Measurements from ENCODE around the gene THADA. TPM values are rescaled to one million over a fixed set of nuclear protein-coding genes. Genes with fewer than 3 reads are reported as not detected.

Gene THADA
- total RNA-seq, 4 donors from 2014 or later: 35.7 to 49.2 (median 47.4) TPM

- H3K36me3 ChIP-seq: peaks cover 0 to 42% (median 0%) of the 10 kb centered on the region in 3 donors
- no peak overlapping the region for H3K4me3 ChIP-seq
- peaks cover 0 to 41% (median 14%) of the 10 kb centered on the region in 4 donors for H3K4me1 ChIP-seq
- H3K27me3 ChIP-seq: no peaks in the 10 kb centered on the region
- no peak for TF ChIP-seq POLR2A (IDR thresholded peaks at IDR 0.05)
- TF ChIP-seq CTCF (IDR thresholded peaks at IDR 0.05): no peak
- TF ChIP-seq EP300 (IDR thresholded peaks at IDR 0.05): no peak
- no peak for DNase-seq (ENCODE audit: low spot score in 2 of 2)
- H3K9me3 ChIP-seq: no peaks in the 10 kb centered on the region
- WGBS, 2 donors: 74 to 84% methylated on average over 3 of the region's 3 CpGs
- H3K27ac ChIP-seq: no peak overlapping the region
These were observed 2.6 kb downstream of the THADA start for GRCh38 chr2:43593254-43593653.

GRCh38 chr2:43592443-43592842 is 3.4 kb downstream of the THADA start:
- Histone ChIP-seq H3K4me1 (peaks cover 0 to 41% (median 14%) of the 10 kb centered on the region in 4 donors), H3K9me3 (no peaks in the 10 kb centered on the region), H3K27ac (no peak overlapping the region), H3K4me3 (no peak overlapping the region), H3K27me3 (no peaks in the 10 kb centered on the region), H3K36me3 (peaks cover 0 to 48% (median 0%) of the 10 kb centered on the region in 3 donors)
- TF ChIP-seq CTCF (IDR thresholded peaks at IDR 0.05): no peak
- TF ChIP-seq POLR2A (IDR thresholded peaks at IDR 0.05): no peak
- no peak for TF ChIP-seq EP300 (IDR thresholded peaks at IDR 0.05)
- no peak for DNase-seq (ENCODE audit: low spot score in 2 of 2)

- Histone ChIP-seq H3K27ac (no peak overlapping the region), H3K27me3 (no peaks in the 10 kb centered on the region), H3K4me3 (no peak overlapping the region), H3K4me1 (no peaks in the 10 kb centered on the region), H3K36me3 (peaks cover 0 to 86% (median 7%) of the 10 kb centered on the region in 3 donors), H3K9me3 (no peaks in the 10 kb centered on the region)
- TF ChIP-seq EP300 (IDR thresholded peaks at IDR 0.05) (no peak), CTCF (IDR thresholded peaks at IDR 0.05) (no peak), POLR2A (IDR thresholded peaks at IDR 0.05) (no peak)
- DNase-seq (ENCODE audit: low spot score in 2 of 2): no peak
- WGBS, 2 donors: 97% methylated on average over 3 of the region's 3 CpGs
These were observed 10.1 kb downstream of the THADA start for GRCh38 chr2:43585708-43586107.

GRCh38 chr2:43579275-43579981 is 16.4 kb downstream of the THADA start:
- H3K27me3 ChIP-seq: no peaks in the 10 kb centered on the region

More at GRCh38 chr2:43579275-43579981, 16.4 kb downstream of the THADA start:
- Histone ChIP-seq H3K4me1 (peaks cover 0 to 5% (median 0%) of the 10 kb centered on the region in 4 donors), H3K27ac (no peak overlapping the region), H3K36me3 (peaks cover 0 to 84% (median 6%) of the 10 kb centered on the region in 3 donors), H3K4me3 (no peak overlapping the region), H3K9me3 (no peaks in the 10 kb centered on the region)
- WGBS, 2 donors: 89 to 90% methylated on average over 5 of the region's 5 CpGs
- TF ChIP-seq POLR2A (IDR thresholded peaks at IDR 0.05): no peak
- no peak for TF ChIP-seq EP300 (IDR thresholded peaks at IDR 0.05)
- no peak for TF ChIP-seq CTCF (IDR thresholded peaks at IDR 0.05)
- DNase-seq (ENCODE audit: low spot score in 2 of 2): no peak
